Thyroid gland (tissue), 4 donors: Measurements from ENCODE around the gene MAP3K5. TPM values are rescaled to one million over a fixed set of nuclear protein-coding genes. Genes with fewer than 3 reads are reported as not detected.

Experiments
- DNase-seq, 2 donors: peaks; one replicate each; pipeline ENCODE4 v3.0.0-alpha.2; 2019
- H3K27ac ChIP-seq, 3 donors: fragments of 200-600 bp; sonication (generic); 1 replicate in 2 of 3; 2 replicates in 1 of 3; pipeline ENCODE4 v1.5.1; 2016 to 2019; ENCODE audit warnings: mild to moderate bottlenecking in 1 of 3, moderate library complexity in 1 of 3
- H3K27me3 ChIP-seq: fragments of 200-600 bp; sonication (generic); one replicate; pipeline ENCODE4 v1.5.1; 2019
- H3K36me3 ChIP-seq, 2 donors: fragments of 200-600 bp; sonication (generic); one replicate each; pipeline ENCODE4 v1.5.1; 2016 to 2019
- H3K4me1 ChIP-seq, 2 donors: fragments of 200-600 bp; sonication (generic); one replicate each; pipeline ENCODE4 v1.5.1; 2017 to 2019
- H3K4me3 ChIP-seq, 3 donors: fragments of 200-600 bp; sonication (generic); replicated peaks in 1 of 3; 1 replicate in 2 of 3; 2 replicates in 1 of 3; pipeline ENCODE4 v1.5.1; 2016; ENCODE audit warnings: mild to moderate bottlenecking in 1 of 3
- H3K9me3 ChIP-seq: fragments of 200-600 bp; sonication (generic); one replicate; pipeline ENCODE4 v1.5.1; 2017
- POLR2A ChIP-seq, 2 donors: fragments of 450-650 bp; IDR thresholded peaks; one replicate each; pipeline ENCODE4 v1.6.1; 2017; ENCODE audit warnings: antibody characterized with exemption in 2 of 2, mild to moderate bottlenecking in 2 of 2, moderate library complexity in 1 of 2
- WGBS, 2 donors: methylation state at CpG; one replicate each; pipeline ENCODE4 v1.1.5; 2017; 5-methylcytosine and 5-hydroxymethylcytosine counted together
- intact Hi-C: fragments of 100-400 bp; cut with DNase I; formaldehyde crosslinking; loops from one replicate; pipeline ENCODE4 v1.15.1; 2023
- total RNA-seq, 4 donors: library from RNA; depleted of rRNA; stranded (reverse); fragments of >200 nt; gene quantifications; one replicate each; pipeline ENCODE4 v1.2.3, GENCODE V29; 2016
- TF ChIP-seq, protein P1 (sequence below), 6 experiments: fragments of 200-600 bp in 3 of 6; fragments of 450-650 bp in 3 of 6; sonication (generic) in 3 of 6; IDR thresholded peaks; one replicate each; pipeline ENCODE4 v1.5.1; 2016 to 2019; ENCODE audit warnings: antibody characterized with exemption in 6 of 6, mild to moderate bottlenecking in 2 of 6, inconsistent platforms in 1 of 6, moderate library complexity in 1 of 6

Gene MAP3K5
- total RNA-seq, 4 donors from 2014 or later = 28.1 to 68.0 (median 46.5) TPM

- 85 to 86% methylated on average over 13 of the region's 13 CpGs for WGBS, 2 donors
- peaks cover 8 to 35% of the 10 kb centered on the region in 2 donors for H3K4me1 ChIP-seq
- TF ChIP-seq, protein P1, sequence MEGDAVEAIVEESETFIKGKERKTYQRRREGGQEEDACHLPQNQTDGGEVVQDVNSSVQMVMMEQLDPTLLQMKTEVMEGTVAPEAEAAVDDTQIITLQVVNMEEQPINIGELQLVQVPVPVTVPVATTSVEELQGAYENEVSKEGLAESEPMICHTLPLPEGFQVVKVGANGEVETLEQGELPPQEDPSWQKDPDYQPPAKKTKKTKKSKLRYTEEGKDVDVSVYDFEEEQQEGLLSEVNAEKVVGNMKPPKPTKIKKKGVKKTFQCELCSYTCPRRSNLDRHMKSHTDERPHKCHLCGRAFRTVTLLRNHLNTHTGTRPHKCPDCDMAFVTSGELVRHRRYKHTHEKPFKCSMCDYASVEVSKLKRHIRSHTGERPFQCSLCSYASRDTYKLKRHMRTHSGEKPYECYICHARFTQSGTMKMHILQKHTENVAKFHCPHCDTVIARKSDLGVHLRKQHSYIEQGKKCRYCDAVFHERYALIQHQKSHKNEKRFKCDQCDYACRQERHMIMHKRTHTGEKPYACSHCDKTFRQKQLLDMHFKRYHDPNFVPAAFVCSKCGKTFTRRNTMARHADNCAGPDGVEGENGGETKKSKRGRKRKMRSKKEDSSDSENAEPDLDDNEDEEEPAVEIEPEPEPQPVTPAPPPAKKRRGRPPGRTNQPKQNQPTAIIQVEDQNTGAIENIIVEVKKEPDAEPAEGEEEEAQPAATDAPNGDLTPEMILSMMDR (IDR thresholded peaks at IDR 0.05) = no peak
- TF ChIP-seq POLR2A (IDR thresholded peaks at IDR 0.05) = no peak
- no peak overlapping the region for H3K4me3 ChIP-seq
- H3K27ac ChIP-seq = peak overlapping the region in 1 of 3 donors; percentile 54
- H3K36me3 ChIP-seq = no peaks in the 10 kb centered on the region
- H3K27me3 ChIP-seq = no peaks in the 10 kb centered on the region
- DNase-seq = no peak
- intact Hi-C loops = no loop called here
- H3K9me3 ChIP-seq = no peaks in the 10 kb centered on the region
These were observed 72.1 kb downstream of the MAP3K5 start for GRCh38 chr6:136720045-136720770.

- WGBS, 2 donors = 51 to 58% methylated on average over 2 of the region's 2 CpGs
- peak overlapping the region in 2 of 3 donors; percentile 3 to 54 for H3K27ac ChIP-seq
- no peaks in the 10 kb centered on the region for H3K36me3 ChIP-seq
- TF ChIP-seq POLR2A (IDR thresholded peaks at IDR 0.05) = no peak
- TF ChIP-seq, protein P1 (IDR thresholded peaks at IDR 0.05) = no peak
- intact Hi-C loops = no loop called here
- no peak overlapping the region for H3K4me3 ChIP-seq
- DNase-seq = no peak
- no peaks in the 10 kb centered on the region for H3K9me3 ChIP-seq
- H3K27me3 ChIP-seq = no peaks in the 10 kb centered on the region
- peaks cover 8 to 35% of the 10 kb centered on the region in 2 donors for H3K4me1 ChIP-seq
These were observed 72.8 kb downstream of the MAP3K5 start for GRCh38 chr6:136719280-136720044.

DNA sequence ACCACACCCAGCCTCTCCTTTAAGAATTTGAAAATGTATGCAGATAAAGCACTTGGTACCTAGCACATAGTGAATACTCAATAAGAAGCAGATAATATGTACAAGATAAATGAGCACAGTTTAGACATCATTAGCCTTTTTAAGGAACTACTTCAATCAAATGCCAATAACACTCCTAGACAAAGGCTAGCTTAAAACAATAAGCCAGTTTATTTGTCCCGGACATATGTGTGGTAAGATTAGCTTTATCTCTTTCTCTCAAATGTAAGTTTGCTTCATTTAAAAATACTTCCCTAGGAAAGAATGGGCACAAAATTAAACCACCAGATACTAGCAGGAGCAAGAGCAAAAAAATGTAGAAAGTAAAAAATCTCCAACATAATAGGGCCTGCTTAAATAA lies 73.8 kb downstream of the MAP3K5 start:
- DNase-seq = no peak
- no peak for TF ChIP-seq POLR2A (IDR thresholded peaks at IDR 0.05)
- TF ChIP-seq, protein P1 (IDR thresholded peaks at IDR 0.05) = no peak
- intact Hi-C loops = no loop called here
- no peaks in the 10 kb centered on the region for H3K27me3 ChIP-seq
- H3K9me3 ChIP-seq = no peaks in the 10 kb centered on the region
- no peak overlapping the region for H3K4me3 ChIP-seq
- H3K27ac ChIP-seq = peak overlapping the region in 2 of 3 donors; percentile 54 to 66
- no peaks in the 10 kb centered on the region for H3K36me3 ChIP-seq
- 81 to 85% methylated on average over 1 of the region's 1 CpG for WGBS, 2 donors
- H3K4me1 ChIP-seq = peaks cover 8 to 37% of the 10 kb centered on the region in 2 donors

- Histone ChIP-seq H3K36me3 (no peaks in the 10 kb centered on the region), H3K27me3 (no peaks in the 10 kb centered on the region), H3K27ac (peak overlapping the region; percentile 2 to 66 (median 54)), H3K4me3 (no peak overlapping the region), H3K9me3 (no peaks in the 10 kb centered on the region), H3K4me1 (peaks cover 8 to 40% of the 10 kb centered on the region in 2 donors)
- DNase-seq = no peak
- TF ChIP-seq POLR2A (IDR thresholded peaks at IDR 0.05) = no peak
- TF ChIP-seq, protein P1 (IDR thresholded peaks at IDR 0.05) = no peak
- 33 to 42% methylated on average over 1 of the region's 1 CpG for WGBS, 2 donors
- intact Hi-C loops = no loop called here
These were observed 74.6 kb downstream of the MAP3K5 start for GRCh38 chr6:136717716-136717990.
